IMR-90 (cell line): ENCODE measurements around the gene DCHS1. TPM values are rescaled to one million over a fixed set of nuclear protein-coding genes. Genes with fewer than 3 reads are reported as not detected.

Source experiments
- ATAC-seq: fragments of 200-7000 bp; cut with Tn5 transposase; 2 replicates; pipeline ENCODE4 v1.9.1; 2020; ENCODE audit warnings: low read depth, mild to moderate bottlenecking, moderate library complexity
- BruUV-seq: library from RNA; stranded (reverse); fragments of 400-500 nt; replicated peaks from 2 replicates; lab custom pipeline; 2021; lab: Mats Ljungman, UMichigan
- CTCF ChIA-PET: fragments of 300-600 bp; formaldehyde crosslinking; extraction: SDS; loops from one replicate; lab custom pipeline; 2021; ENCODE audit warnings: antibody characterized with exemption; lab: Yijun Ruan, JAX
- POLR2A ChIA-PET: fragments of 300-600 bp; sonication (Branson Sonifier 250); formaldehyde crosslinking; loops from one replicate; lab custom pipeline; 2022; ENCODE audit warnings: antibody characterized with exemption; ENCODE audit not compliant: unreplicated experiment; lab: Charles Lee
- DNase-seq: peaks from one replicate; pipeline ENCODE4 v3.0.0; 2013
- H2AFZ ChIP-seq: replicated peaks from 2 replicates; pipeline ENCODE3; 2013; ENCODE audit warnings: low read length, mild to moderate bottlenecking; ENCODE audit not compliant: poor library complexity
- H2AK5ac ChIP-seq: 2 replicates; pipeline ENCODE4 v1.6.1; 2013; ENCODE audit warnings: low read depth, low read length, inconsistent platforms
- H2AK9ac ChIP-seq: replicated peaks from 2 replicates; pipeline ENCODE3; 2013; ENCODE audit warnings: mild to moderate bottlenecking, low read depth, low read length, moderate library complexity; ENCODE audit not compliant: poor library complexity
- H2BK120ac ChIP-seq: 2 replicates; pipeline ENCODE4 v1.6.1; 2013; ENCODE audit warnings: low read depth, low read length, inconsistent platforms
- H2BK15ac ChIP-seq: 3 replicates; pipeline ENCODE4 v1.6.1; 2013; ENCODE audit warnings: low read depth, low read length, inconsistent platforms
- H2BK20ac ChIP-seq: 2 replicates; pipeline ENCODE4 v1.6.1; 2013; ENCODE audit warnings: low read depth, mild to moderate bottlenecking, inconsistent platforms, low read length, moderate library complexity
- H2BK5ac ChIP-seq: 2 replicates; pipeline ENCODE4 v1.6.1; 2013; ENCODE audit warnings: mild to moderate bottlenecking, low read depth, low read length, inconsistent platforms; ENCODE audit not compliant: poor library complexity, severe bottlenecking
- H3K14ac ChIP-seq: replicated peaks from 2 replicates; pipeline ENCODE4 v1.6.1; 2013; ENCODE audit warnings: low read depth, low read length, inconsistent platforms
- H3K18ac ChIP-seq: 2 replicates; pipeline ENCODE4 v1.6.1; 2013; ENCODE audit warnings: low read depth, low read length, control low read depth
- H3K23ac ChIP-seq: 2 replicates; pipeline ENCODE4 v1.6.1; 2013; ENCODE audit warnings: low read depth, low read length, inconsistent platforms
- H3K27ac ChIP-seq: 2 replicates; pipeline ENCODE4 v1.5.1; 2013; ENCODE audit warnings: mild to moderate bottlenecking, control low read depth, low read length; ENCODE audit not compliant: insufficient read depth
- H3K27me3 ChIP-seq: 2 replicates; pipeline ENCODE4 v1.6.1; 2013; ENCODE audit warnings: low read length; ENCODE audit not compliant: control insufficient read depth, insufficient read depth
- H3K36me3 ChIP-seq: 2 replicates; pipeline ENCODE4 v1.6.1; 2013; ENCODE audit warnings: low read length, mixed read lengths; ENCODE audit not compliant: control insufficient read depth, insufficient read depth
- H3K4ac ChIP-seq: 2 replicates; pipeline ENCODE4 v1.6.1; 2013; ENCODE audit warnings: low read depth, low read length, inconsistent platforms
- H3K4me1 ChIP-seq: 2 replicates; pipeline ENCODE4 v1.6.1; 2013; ENCODE audit warnings: low read length, mixed read lengths; ENCODE audit not compliant: control insufficient read depth, insufficient read depth
- H3K4me2 ChIP-seq: 2 replicates; pipeline ENCODE4 v1.6.1; 2013; ENCODE audit warnings: low read depth, mild to moderate bottlenecking, control low read depth, low read length, moderate library complexity
- H3K4me3 ChIP-seq: 2 replicates; pipeline ENCODE4 v1.5.1; 2013; ENCODE audit warnings: low read depth, mild to moderate bottlenecking, control low read depth, low read length, moderate library complexity; ENCODE audit not compliant: insufficient read depth
- H3K56ac ChIP-seq: 2 replicates; pipeline ENCODE4 v1.6.1; 2013; ENCODE audit warnings: low read length, inconsistent platforms; ENCODE audit not compliant: insufficient read depth; ENCODE audit errors: extremely low read depth
- H3K79me1 ChIP-seq, 2 experiments: 2 replicates each; pipeline ENCODE4 v1.6.1; 2013; ENCODE audit warnings: low read length in 2 of 2, inconsistent platforms in 1 of 2, low read depth in 1 of 2
- H3K9ac ChIP-seq: 2 replicates; pipeline ENCODE4 v1.6.1; 2013; ENCODE audit warnings: low read depth, low read length, control low read depth
- H3K9me1 ChIP-seq: 2 replicates; pipeline ENCODE4 v1.6.1; 2013; ENCODE audit warnings: low read length, inconsistent platforms; ENCODE audit not compliant: insufficient read depth
- H3K9me3 ChIP-seq: 2 replicates; pipeline ENCODE4 v1.6.1; 2013; ENCODE audit warnings: low read length; ENCODE audit not compliant: control insufficient read depth, insufficient read depth
- H4K20me1 ChIP-seq: 2 replicates; pipeline ENCODE4 v1.6.1; 2013; ENCODE audit warnings: low read length, inconsistent platforms; ENCODE audit not compliant: insufficient read depth
- H4K5ac ChIP-seq: 2 replicates; pipeline ENCODE4 v1.6.1; 2013; ENCODE audit warnings: mild to moderate bottlenecking, low read depth, low read length, control low read depth
- H4K8ac ChIP-seq, 2 experiments: 2 replicates each; pipeline ENCODE4 v1.6.1; 2013; ENCODE audit warnings: low read depth in 2 of 2, low read length in 2 of 2, control low read depth in 1 of 2, inconsistent platforms in 1 of 2
- H4K91ac ChIP-seq: 2 replicates; pipeline ENCODE4 v1.6.1; 2013; ENCODE audit warnings: low read depth, low read length, inconsistent platforms; ENCODE audit not compliant: insufficient read depth
- CEBPB ChIP-seq: IDR thresholded peaks from 2 replicates; pipeline ENCODE4 v1.6.1; 2012; ENCODE audit warnings: low read depth, low read length, improper control_type of control experiment
- CHD1 ChIP-seq: IDR thresholded peaks from 2 replicates; pipeline ENCODE4 v1.6.1; 2012; ENCODE audit warnings: low read depth, low read length, improper control_type of control experiment
- MAZ ChIP-seq: IDR thresholded peaks from 2 replicates; pipeline ENCODE4 v1.6.1; 2012; ENCODE audit warnings: low read depth, mild to moderate bottlenecking, low read length, improper control_type of control experiment, moderate library complexity, borderline replicate concordance
- MXI1 ChIP-seq: IDR thresholded peaks from 2 replicates; pipeline ENCODE4 v1.6.1; 2012; ENCODE audit warnings: low read depth, mild to moderate bottlenecking, low read length, moderate library complexity, borderline replicate concordance
- RAD21 ChIP-seq: IDR thresholded peaks from 2 replicates; pipeline ENCODE4 v1.6.1; 2012; ENCODE audit warnings: low read length, improper control_type of control experiment
- RFX5 ChIP-seq: IDR thresholded peaks from 2 replicates; pipeline ENCODE4 v1.8.0; 2012; ENCODE audit warnings: low read depth, mild to moderate bottlenecking, low read length, moderate library complexity
- WGBS, 2 experiments: methylation state at CpG; one replicate each; pipeline versions ENCODE4 v1.1.5 to v1.1.7; 2013; ENCODE audit warnings: missing lambda C conversion rate in 2 of 2; ENCODE audit not compliant: insufficient read length in 1 of 2; ENCODE audit errors: extremely low coverage in 2 of 2; 5-methylcytosine and 5-hydroxymethylcytosine counted together
- dilution Hi-C: fragments of 300-500 bp; cut with HindIII; formaldehyde crosslinking; loops from one replicate; pipeline ENCODE4 v1.14.3; 2018; ENCODE audit warnings: low sequenced_read_pairs; ENCODE audit not compliant: unreplicated experiment
- in situ Hi-C: fragments of 300-500 bp; cut with MboI; formaldehyde crosslinking; loops from 3 replicates; pipeline ENCODE4 v1.14.3; 2019; ENCODE audit warnings: low sequenced_read_pairs, inconsistent platforms, mixed read lengths
- intact Hi-C: fragments of 100-400 bp; cut with micrococcal nuclease; formaldehyde crosslinking; loops from 2 replicates; pipeline ENCODE4 v1.10.0; 2022
- polyA plus RNA-seq, 3 experiments: library from polyadenylated mRNA; depleted of rRNA; stranded (reverse); fragments of >200 nt; gene quantifications; 2 replicates each; pipeline ENCODE4 v1.2.3, GENCODE V29; 2012; ENCODE audit warnings: low replicate concordance in 1 of 3
- total RNA-seq: library from RNA; depleted of rRNA; stranded (reverse); fragments of >200 nt; gene quantifications from 2 replicates; pipeline ENCODE4 v1.2.3, GENCODE V29; 2012
- TF ChIP-seq, protein P1 (sequence below): fragments of 150-350 bp; IDR thresholded peaks from 2 replicates; pipeline ENCODE4 v1.6.1; 2016; ENCODE audit warnings: low read depth, mild to moderate bottlenecking, low read length, moderate library complexity, borderline replicate concordance

The DCHS1 gene
- total and polyA plus RNA-seq, 2 of the 4 experiments (the other 2 are of a cell fraction) = 1.4 to 3.3 TPM

DNA sequence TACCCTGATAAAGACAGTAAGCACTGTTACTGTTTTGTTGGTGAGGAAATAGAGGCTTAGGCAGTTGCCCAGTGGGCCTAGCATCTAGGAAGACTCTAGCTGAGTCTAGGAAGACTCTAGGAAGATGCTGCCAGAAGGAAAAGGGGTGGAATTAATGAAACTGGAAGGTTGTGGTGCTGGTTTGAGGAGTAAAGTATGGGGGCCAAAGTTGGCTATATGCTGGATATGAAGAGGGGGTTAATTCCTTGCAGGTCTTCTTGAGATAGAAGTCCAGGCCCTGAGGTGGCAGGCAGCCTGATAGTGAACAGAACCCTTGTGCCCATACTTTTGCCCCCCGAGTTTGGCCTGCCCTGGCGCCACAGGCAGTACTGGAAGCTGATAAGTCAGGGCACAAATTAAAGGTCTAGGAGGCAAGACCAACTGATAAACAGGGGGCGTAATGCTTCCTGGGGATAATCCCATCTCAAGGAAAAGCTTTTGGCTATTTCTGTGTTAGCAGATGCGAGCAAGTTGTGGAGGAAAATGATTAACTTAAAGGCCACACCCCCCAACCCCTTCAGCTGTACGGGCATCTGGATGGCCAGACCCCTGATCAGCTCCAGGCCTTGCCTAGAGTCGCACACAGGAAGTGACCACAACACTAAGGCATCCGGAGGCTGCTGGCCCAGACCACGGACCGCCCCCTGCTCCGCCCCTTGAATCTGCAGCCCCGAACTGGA, 49.0 kb downstream of the DCHS1 start:
- peak overlapping the region; percentile 90 for H3K9ac ChIP-seq
- H2BK120ac ChIP-seq = peak overlapping the region; percentile 87
- DNase-seq (peak; percentile 95), ATAC-seq (peak; percentile 66)
- H3K4me3 ChIP-seq = 0 out of 2 replicates have a peak overlapping the region, but pooled peaks have one; percentile 0
- H4K8ac ChIP-seq = peak overlapping the region; percentile 93 to 94
- no peak for TF ChIP-seq CEBPB
- TF ChIP-seq RFX5 = no peak
- TF ChIP-seq MXI1 = peak; percentile 57; the same call in 1 of the 2 replicates
- no peak for TF ChIP-seq CHD1
- TF ChIP-seq, protein P1, sequence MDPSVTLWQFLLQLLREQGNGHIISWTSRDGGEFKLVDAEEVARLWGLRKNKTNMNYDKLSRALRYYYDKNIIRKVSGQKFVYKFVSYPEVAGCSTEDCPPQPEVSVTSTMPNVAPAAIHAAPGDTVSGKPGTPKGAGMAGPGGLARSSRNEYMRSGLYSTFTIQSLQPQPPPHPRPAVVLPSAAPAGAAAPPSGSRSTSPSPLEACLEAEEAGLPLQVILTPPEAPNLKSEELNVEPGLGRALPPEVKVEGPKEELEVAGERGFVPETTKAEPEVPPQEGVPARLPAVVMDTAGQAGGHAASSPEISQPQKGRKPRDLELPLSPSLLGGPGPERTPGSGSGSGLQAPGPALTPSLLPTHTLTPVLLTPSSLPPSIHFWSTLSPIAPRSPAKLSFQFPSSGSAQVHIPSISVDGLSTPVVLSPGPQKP = no peak
- peak; percentile 1; the same call in 1 of the 2 replicates for TF ChIP-seq RAD21
- 0 out of 2 replicates have a peak, but pooled peaks have one; percentile 27 for TF ChIP-seq MAZ
- peak overlapping the region; percentile 68 for H3K4me2 ChIP-seq
- H3K56ac ChIP-seq = peak overlapping the region; percentile 91
- no peaks in the 10 kb centered on the region for H3K9me3 ChIP-seq
- H4K91ac ChIP-seq = peak overlapping the region; percentile 91
- H2BK15ac ChIP-seq = peak overlapping the region; percentile 81; the same call in 2 of the 3 replicates
- peak overlapping the region; percentile 89 for H4K5ac ChIP-seq
- in situ Hi-C loops (no loop called here), dilution Hi-C loops (no loop called here), intact Hi-C loops (no loop called here)
- peak overlapping the region; percentile 99 for H3K4ac ChIP-seq
- H4K20me1 ChIP-seq = peaks cover 8% of the 10 kb centered on the region; the same call in 1 of the 2 replicates
- peak overlapping the region; percentile 93 for H3K14ac ChIP-seq
- peaks cover 42% of the 10 kb centered on the region for H3K36me3 ChIP-seq
- H3K18ac ChIP-seq = peak overlapping the region; percentile 82
- peaks cover 34% of the 10 kb centered on the region for H3K4me1 ChIP-seq
- CTCF ChIA-PET = interaction anchor here (0.7 kb wide), 1 partner anchor 76 kb away, joined by 4 read pairs; no protein-coding TSS in a partner anchor
- H2BK5ac ChIP-seq = peak overlapping the region; percentile 96
- H3K79me1 ChIP-seq = peaks cover 31 to 76% of the 10 kb centered on the region in 2 experiments
- no peaks in the 10 kb centered on the region for H3K27me3 ChIP-seq
- 30% methylated on average over 2 of the region's 11 CpGs; no CpG with 5 or more reads in 1 of the 2 experiments for WGBS, 2 experiments
- peak overlapping the region; percentile 95 for H2AK9ac ChIP-seq
- BruUV-seq = no TSS peak
- peak overlapping the region; percentile 85 for H2BK20ac ChIP-seq
- peak overlapping the region; percentile 97 for H2AK5ac ChIP-seq
- peak overlapping the region; percentile 97 for H3K23ac ChIP-seq
- H3K27ac ChIP-seq = peak overlapping the region; percentile 99
- peak overlapping the region; percentile 24 for H2AFZ ChIP-seq
- peaks cover 33% of the 10 kb centered on the region for H3K9me1 ChIP-seq
- POLR2A ChIA-PET = interaction anchor here (0.8 to 1.3 kb wide), 4 partner anchors 10 to 89 kb away, joined by 4 to 5 read pairs (median 4); partner anchors contain the start of gene MRPL17
